GM21515 (cell line): ENCODE data around the gene DHX40.
A peak's percentile ranks its signal among the peaks of the same experiment; 100 is the strongest.
"Not testable (repeated sequence)": the region's sequence is repeated elsewhere in the genome, so short reads cannot be mapped to it uniquely, and the experiment has no call there.

ENCODE experiments used
- ATAC-seq: cut with Tn5 transposase; IDR thresholded peaks from one replicate; pipeline ENCODE4 v1.9.1; 2021; ENCODE audit not compliant: unreplicated experiment

Gene DHX40

DNA sequence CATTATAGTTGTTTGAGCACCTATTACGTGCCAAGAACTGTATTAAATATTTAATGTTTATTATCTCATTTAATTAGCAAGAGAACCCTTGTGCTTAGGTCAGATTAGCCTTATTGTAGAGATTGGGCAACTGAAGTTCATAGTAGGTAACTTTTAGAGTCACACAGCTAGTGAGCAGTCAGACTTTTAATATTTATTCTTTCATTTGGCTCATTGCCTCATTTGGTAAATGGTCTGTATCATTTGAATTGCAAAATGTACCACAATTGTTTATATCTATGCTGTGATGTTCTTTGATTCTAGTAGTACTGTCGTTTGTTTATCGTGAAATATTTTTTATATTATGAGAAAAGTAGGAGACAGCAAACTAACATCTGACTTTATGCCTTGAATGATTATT, 61.9 kb downstream of the DHX40 start:
- ATAC-seq, result no peak

DNA sequence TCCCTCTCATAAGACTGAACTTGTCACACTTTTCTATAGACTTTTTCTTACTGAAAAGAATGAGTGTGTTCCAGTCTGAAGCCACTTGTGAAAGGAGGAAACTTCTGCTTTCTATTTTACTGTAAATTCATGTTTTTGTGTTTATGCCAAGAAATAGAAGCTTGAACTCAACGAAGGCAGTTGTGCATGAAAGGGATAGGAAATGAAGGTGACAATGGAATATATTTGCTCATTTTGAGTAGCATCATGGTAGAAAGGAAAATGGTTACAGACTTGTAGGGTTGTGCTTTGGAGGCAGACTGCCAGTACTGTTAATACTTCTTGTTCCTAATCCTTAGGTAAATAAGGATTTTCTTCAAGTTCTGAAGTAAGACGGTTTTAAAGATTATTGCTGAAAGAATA, 62.4 kb downstream of the DHX40 start:
- ATAC-seq, result no peak

GRCh38 chr17:59629174-59629573, 63.8 kb downstream of the DHX40 start:
- no peak for ATAC-seq

GRCh38 chr17:59631276-59631675, 65.9 kb downstream of the DHX40 start:
- ATAC-seq, result no peak

DNA sequence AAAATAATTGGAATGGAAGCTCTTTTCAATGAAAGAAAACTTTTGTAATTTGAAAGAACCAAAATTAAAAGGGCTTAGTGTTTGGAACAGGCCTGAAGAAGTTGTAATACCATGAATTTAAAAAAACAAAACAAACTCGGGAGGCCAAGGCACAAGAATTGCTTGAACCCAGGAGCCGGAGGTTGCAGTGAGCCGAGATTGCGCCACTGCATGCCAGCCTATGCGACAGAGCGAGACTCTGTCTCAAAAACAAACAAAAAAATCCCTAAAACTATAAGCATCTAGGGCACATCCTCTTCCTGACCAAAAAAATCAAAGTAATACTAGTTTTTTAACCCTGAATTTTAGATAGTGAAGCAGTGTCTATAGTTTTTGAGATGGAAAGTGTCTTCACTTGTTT, 67.0 kb downstream of the DHX40 start:
- ATAC-seq, result no peak

DNA sequence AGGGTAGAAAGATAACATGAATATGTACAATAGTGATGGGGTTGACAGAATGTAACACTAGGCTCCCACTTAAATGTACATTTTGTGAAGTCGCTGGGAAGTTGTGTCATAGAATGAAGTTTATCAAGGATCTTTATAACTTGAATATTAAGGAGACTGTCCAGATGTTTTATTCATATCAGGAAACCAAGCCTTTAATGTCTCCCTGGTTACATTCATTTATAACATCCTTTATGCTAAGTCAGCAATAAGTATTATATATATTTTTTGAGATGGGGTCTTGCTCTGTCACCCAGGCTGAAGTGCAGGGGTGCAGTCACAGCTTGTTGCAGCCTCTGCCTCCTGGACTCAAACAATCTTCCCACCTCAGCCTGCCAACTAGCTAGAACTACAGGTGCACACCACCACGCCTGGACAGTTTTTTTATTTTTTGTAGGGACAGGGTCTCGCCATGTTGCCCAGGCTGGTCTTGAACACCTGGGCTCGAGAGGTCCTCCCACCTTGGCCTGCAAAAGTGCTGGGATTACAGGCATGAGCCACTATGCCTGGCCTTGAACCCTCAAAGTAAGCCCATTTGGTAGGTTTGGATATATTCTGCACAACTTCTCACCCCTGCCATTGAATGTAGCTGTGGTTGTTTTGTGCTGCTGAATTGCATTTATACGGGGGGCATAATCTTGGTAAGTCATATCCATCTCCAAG, 68.4 kb downstream of the DHX40 start:
- no peak for ATAC-seq

DNA sequence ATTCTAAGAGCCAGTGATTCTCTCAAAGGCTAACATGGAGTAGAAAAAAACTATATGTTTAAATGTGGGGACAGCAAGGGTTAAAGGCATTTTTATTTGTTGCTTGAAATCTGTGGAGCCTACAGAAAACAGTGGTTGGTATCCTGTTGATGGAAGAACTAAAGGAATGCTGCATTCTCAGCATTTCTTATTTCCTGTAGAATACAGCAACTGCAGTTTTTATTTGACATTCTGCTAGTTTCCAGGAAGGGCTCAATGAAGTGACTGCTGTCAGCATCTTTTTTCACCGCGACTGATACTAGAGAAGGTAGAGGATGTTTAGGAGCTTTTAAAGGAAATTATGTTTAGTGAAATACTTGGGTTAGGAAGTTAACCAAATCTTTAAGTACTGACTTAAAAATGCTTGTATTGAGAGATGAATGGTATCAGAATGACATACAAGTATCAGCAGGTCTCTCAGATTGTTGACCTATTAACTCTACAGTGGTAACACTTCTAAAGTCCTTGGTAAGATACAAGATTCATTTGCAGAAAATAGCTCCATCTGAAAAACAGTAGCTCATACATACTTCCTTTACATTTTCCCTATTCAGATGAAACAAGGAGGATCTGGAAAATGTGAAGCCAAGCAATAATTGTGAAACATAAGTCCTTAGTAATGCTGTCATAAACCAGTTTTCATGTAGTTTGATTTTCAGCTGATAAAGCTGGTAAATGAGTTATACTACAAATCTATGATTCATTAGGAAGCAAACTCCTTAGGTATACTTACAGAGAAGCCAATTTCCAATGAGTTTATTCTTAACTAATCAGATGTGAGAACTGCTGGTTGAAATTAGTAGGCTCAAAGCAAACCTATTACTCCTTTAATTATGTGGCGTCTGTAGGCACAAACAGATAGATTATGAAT, 69.5 kb downstream of the DHX40 start:
- ATAC-seq, result no peak

DNA sequence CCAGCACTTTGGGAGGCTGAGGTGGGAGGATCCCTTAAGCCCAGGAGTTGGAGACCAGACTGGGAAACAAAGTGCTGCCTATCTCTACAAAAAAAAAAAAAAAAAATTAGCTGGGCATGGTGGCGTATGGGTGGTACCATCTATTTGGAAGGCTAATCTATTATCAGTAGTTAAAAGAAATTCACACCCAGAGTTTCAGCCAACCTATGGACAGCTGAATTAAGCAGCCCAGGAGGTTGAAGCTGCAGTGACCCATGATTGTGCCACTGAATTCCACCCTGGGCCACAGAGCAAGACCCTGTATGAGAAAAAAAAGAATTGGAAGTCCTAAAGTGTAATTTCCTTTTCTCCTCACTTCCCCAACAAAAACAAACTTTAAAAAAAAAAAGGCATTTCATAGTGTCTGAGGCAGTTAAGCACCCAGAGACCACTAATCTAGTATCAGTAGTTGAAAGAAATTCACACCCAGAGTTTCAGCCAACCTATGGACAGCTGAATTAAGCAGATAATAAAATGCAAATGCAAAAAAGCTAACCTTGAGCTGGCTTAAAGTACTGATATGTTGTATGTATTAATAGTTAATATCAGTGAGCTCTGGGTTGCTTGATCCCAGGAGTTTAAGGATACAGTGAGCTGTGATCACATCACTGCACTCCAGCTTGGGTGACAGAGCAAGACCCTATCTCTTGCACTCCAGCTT, 72.4 kb downstream of the DHX40 start:
- ATAC-seq, result no peak

DNA sequence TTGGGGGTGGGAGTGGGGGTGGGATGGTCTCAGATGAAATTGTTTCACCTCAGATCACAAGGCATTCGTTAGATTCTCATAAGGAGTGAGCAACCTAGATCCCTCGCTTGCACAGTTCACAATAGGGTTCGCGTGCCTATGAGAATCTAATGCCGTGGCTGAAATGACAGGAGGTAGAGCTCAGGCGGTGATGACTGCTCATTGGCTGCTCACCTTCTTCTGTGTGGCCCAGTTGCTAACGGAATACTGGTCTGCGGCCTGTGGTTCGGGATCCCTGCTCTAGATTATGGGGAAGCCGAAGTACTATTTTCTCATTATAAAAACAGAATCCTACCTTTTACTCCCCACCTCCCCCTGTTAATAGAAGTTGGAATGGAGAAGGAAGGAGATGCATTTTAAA, 73.1 kb downstream of the DHX40 start:
- ATAC-seq, result no peak

DNA sequence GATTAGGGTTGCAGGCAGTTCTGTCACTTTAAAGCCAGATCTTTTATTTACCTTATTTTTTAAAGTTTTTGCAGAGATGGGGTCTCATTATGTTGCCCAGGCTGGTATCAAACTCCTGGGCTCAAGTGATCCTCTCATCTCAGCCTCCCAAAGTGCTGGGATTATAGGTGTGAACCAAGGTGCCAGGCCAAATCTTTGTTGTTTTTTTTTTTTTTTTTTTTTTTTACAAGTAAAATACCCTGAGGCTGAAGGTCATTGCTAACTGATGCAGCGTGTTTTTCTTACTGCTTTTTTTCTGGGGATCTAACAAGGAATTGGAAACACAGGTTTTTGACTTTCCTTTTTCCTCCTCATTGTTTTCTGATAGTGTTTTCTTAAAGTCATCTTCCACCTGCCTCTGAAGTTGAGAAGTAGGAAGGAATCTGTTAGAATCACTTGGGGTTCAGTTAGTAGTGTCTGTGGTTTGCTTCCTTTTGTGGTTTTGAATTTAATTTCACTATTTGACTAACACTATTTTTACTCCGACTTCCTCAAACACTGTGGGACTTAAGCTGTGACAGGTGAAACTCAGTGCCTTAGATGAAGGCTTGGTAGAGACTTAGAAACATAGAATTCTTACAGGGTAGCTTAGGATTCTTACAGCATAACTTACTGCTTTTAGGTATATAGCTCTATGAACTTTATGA, 76.5 kb downstream of the DHX40 start:
- ATAC-seq, result peak; percentile 91

DNA sequence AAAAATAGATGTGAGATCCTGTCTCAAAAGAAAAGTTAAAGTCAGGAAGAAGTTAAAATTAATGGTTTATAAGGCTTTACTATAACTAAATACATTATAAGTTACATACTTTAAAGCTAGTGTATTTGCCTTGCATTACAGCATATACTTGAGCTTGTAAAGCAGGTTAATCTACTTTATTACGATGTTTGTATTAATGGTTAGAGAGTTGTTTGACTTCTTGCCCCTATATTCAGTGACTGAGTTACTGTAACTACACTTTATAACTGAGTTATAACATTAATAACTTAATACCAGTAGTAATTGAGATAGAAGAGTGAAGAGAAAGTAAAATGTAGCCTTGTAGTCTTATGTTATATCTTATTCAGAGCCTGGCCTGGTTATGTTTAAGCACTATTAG, 77.2 kb downstream of the DHX40 start:
- no peak for ATAC-seq

GRCh38 chr17:59643159-59644140, 78.0 kb downstream of the DHX40 start:
- ATAC-seq, result no peak

GRCh38 chr17:59647288-59647687, 81.9 kb downstream of the DHX40 start:
- no peak for ATAC-seq

- no peak for ATAC-seq
Observed at GRCh38 chr17:59649886-59650285, 84.5 kb downstream of the DHX40 start.

GRCh38 chr17:59650642-59651041, 85.2 kb downstream of the DHX40 start:
- no peak for ATAC-seq

GRCh38 chr17:59651346-59651745, 85.9 kb downstream of the DHX40 start:
- no peak for ATAC-seq

DNA sequence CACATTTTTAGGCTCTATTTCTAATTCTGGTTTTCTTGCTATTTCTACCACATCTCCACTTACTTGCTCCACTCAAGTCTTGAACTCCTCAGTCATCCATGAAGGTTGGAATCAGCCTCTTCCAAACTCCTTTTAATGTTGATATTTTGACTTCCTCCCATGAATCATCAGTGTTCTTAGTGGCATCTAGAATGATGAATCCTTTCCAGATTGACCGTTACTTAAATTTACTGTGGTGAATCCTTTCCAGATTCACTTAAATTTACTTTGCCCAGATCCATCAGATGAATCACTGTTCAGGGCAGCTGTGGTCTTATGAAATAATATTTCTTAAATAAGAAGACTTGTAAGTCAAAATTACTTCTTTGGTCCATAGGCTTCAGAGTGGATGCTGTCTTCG, 86.7 kb downstream of the DHX40 start:
- no peak for ATAC-seq

GRCh38 chr17:59656624-59657023, 91.2 kb downstream of the DHX40 start:
- ATAC-seq, result not testable (repeated sequence)
